ENCODE data around the gene STK17A.

STK17A gene

DNA sequence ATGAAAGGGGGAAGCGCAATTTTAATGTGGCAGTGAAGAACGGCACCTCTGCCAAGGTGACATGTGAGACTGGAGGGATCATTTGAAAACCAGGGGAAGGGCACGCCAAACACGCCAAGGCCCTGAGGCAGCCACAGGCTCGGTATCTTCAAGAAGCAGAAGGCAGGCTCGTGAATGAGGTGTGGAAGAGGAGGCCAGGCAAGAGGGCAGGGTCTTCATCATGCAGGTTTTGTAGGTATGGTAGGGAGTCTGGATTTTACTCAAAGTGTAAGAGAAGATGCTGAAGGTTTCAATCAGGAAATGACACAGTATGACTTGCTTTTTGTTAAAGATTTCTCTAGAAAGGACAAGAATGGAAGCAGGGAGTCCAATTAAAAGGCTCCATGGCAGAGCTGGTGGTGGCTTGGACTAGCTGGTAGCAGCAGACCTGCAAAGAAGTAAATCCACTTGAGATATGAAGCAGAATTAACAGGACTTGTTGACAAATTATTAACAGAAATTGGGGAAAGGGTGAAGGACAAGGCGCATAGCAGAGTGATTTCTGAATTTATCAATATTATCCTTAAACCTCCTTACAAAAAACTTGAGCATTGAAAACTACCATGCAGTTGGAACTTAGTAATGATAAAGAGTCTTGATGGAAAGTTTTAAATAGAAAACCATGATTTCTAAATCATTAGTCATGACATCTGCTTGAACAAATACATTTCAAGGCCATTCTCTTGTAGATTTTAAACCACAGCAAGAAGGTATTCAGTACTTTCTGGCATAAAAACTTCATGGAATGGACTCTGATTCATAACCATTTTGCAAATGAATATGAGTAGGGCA, 76.0 kb downstream of the STK17A start:
- DNase-seq (ENCODE audit: low spot score): peak; percentile 93

DNA sequence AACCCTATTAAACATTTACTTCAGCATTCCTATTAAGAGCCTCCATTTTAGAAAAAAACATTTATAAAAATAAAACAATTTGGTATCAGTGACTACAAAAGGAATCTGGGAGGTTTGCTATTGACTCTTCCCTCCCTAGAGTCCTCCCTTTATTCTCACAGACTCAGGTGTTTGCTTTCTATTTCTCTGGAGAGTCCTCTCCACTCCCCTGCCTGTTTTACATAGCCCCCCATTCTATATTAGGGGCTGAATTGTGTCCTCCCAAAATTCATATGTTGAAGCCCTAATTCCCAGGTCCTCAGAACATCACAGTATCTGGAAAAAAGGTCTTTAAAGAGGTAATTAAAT, 76.6 kb downstream of the STK17A start:
- DNase-seq (ENCODE audit: low spot score): no peak

DNA sequence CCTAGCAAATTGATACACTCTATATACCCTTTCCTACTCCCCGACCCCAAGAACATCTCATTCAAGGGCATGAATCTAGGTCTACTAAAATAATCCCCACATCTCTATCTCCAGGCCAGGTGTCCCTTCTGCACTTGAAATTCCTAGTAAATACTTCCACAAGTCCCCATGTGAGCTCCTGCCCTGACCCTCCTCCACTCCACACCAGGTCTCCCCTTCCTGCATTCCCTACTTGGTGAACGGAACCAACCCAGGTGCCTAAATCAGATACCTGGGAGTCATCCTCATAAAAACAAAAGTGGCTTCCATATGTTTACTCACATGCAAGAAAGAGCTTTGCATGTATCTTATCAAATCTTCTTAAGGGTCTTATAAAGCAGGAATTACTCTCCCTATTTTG, 77.2 kb downstream of the STK17A start:
- no peak for DNase-seq (ENCODE audit: low spot score)

DNA sequence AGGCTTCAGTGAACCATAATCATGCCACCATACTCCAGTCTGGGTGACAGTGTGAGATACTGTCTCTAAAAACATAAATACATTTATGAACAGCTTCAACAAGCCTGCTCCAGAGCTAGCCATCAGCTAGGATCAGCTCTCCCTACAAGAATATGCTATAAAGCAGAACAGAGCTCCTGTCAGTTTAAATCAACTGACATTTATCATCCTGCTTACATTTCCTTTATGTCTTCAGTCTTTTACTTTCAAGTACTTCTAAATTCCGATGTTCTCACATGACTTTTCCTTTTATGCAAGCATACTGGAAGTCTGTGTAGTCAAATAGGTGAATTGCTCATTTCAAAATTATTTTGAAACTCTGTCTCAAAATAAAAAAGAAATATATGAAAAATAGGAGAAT, 81.8 kb downstream of the STK17A start:
- no peak for DNase-seq (ENCODE audit: low spot score)

DNA sequence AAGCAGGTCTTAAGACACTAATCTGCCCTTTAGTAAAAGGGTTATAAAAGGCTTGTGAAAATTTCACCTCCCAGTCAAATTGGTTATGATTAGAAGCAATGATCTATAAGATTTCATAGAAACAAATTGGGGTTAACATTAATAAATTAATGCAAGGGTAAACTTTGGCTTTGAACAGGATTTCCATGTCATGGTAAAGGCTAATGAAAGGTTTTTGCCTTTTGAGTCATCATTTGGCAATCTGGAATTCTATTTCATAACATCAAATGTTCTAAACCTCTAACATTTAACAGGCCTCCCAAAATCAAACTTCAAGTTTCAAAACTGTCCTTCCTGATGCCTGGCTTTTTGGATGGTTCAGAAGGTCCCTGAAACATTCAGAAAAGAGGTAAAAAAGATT, 84.0 kb downstream of the STK17A start:
- no peak for DNase-seq (ENCODE audit: low spot score)

- peak; percentile 48 for DNase-seq (ENCODE audit: low spot score)
Measured at GRCh38 chr7:43668035-43668434, 85.1 kb downstream of the STK17A start.

GRCh38 chr7:43669286-43670081, 86.6 kb downstream of the STK17A start:
- peak; percentile 72 for DNase-seq (ENCODE audit: low spot score)

- no peak for DNase-seq (ENCODE audit: low spot score)
Measured at GRCh38 chr7:43671521-43671920, 88.6 kb downstream of the STK17A start.

GRCh38 chr7:43673243-43673976, 90.5 kb downstream of the STK17A start:
- peak; percentile 48 for DNase-seq (ENCODE audit: low spot score)

DNA sequence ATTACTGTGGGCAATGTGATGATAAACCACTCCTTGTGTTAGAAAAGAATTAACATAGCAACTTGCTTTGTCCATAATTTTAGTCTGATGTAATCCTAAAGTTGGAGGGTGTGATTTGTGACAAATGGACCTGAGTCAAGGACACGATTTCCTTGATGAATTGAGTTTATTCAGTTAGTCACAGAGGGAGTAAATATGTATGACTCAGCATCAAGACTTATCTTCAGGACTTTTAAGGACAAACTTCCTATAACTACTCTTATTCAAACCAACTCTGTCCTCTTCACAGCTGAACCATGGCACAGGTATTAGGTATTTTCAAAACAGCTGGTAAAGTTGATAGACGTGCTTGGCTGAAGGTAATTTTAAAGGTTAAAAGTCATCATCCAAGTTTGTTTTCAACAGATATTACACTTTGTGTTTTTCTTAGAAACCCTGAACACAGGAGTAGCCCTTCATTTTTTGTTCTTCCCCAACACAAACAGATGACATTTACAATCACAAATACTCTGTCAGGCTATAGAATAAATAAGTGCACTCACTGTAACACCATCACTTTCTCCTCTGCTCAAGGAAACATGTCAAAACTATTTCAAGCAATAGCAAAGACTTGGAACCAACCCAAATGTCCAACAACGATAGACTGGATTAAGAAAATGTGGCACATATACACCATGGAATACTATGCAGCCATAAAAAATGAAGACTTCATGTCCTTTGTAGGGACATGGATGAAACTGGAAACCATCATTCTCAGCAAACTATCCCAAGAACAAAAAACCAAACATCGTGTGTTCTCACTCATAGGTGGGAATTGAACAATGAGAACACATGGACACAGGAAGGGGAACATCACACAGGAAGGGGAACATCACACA, 91.9 kb downstream of the STK17A start:
- DNase-seq (ENCODE audit: low spot score): peak; percentile 97
